Peyer's patch (tissue), 4 donors: Measurements from ENCODE around the gene ELOVL6. TPM values are rescaled to one million over a fixed set of nuclear protein-coding genes. Genes with fewer than 3 reads are reported as not detected.

Source experiments
- DNase-seq, 3 donors: peaks; one replicate each; pipeline ENCODE4 v3.0.0-alpha.2; 2017 to 2019
- H3K27ac ChIP-seq, 4 donors: fragments of 200-600 bp; sonication (generic); one replicate each; pipeline ENCODE4 v1.5.1; 2016 to 2019
- H3K27me3 ChIP-seq, 2 donors: fragments of 200-600 bp; sonication (generic); one replicate each; pipeline ENCODE4 v1.5.1; 2019
- H3K36me3 ChIP-seq, 3 donors: fragments of 200-600 bp; sonication (generic); one replicate each; pipeline ENCODE4 v1.5.1; 2016 to 2019
- H3K4me1 ChIP-seq, 4 donors: fragments of 200-600 bp; sonication (generic); one replicate each; pipeline ENCODE4 v1.5.1; 2016 to 2019
- H3K4me3 ChIP-seq, 4 donors: fragments of 200-600 bp; sonication (generic); 1 replicate in 3 of 4; 2 replicates in 1 of 4; pipeline ENCODE4 v1.5.1; 2016 to 2019; ENCODE audit warnings: mild to moderate bottlenecking in 1 of 4
- H3K9me3 ChIP-seq, 4 donors: fragments of 200-600 bp; sonication (generic); one replicate each; pipeline ENCODE4 v1.5.1; 2016 to 2019; ENCODE audit warnings: mild to moderate bottlenecking in 1 of 4
- POLR2A ChIP-seq, 2 donors: fragments of 450-650 bp; IDR thresholded peaks; one replicate each; pipeline ENCODE4 v1.5.1; 2017; ENCODE audit warnings: antibody characterized with exemption in 2 of 2, mild to moderate bottlenecking in 2 of 2, moderate library complexity in 2 of 2
- total RNA-seq, 4 donors: library from RNA; depleted of rRNA; stranded (reverse); fragments of >200 nt; gene quantifications; one replicate each; pipeline ENCODE4 v1.1.0, GENCODE V29; 2016
- TF ChIP-seq, protein P1 (sequence below), 6 experiments: fragments of 450-650 bp in 4 of 6; fragments of 200-600 bp in 2 of 6; sonication (generic) in 1 of 6; IDR thresholded peaks; one replicate each; pipeline ENCODE4 v1.5.1; 2017 to 2019; ENCODE audit warnings: antibody characterized with exemption in 6 of 6, mild to moderate bottlenecking in 3 of 6, moderate library complexity in 1 of 6

Gene ELOVL6
- total RNA-seq, 4 donors from 2014 or later, result 3.3 to 15.5 (median 12.6) TPM

DNA sequence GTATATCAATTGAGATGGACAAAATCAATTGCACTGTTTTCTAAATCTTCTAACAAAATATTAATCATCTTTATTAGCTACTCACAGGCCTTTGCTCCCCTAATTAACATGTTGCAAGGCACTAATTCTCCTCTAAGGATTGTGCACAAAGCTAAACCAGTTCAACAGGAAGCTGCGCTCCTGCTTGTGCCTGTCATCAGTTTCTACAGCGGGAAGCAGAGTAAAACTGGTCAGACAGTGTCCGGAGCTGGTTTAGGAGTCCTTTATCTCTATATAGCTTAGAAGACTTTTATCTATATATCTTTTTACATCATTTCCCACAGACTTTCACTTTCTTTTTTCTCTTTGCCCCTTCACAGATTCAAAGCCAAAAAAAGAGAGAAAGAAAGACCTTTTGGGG is 79.1 kb downstream of the ELOVL6 start:
- Histone ChIP-seq H3K4me3 (no peak overlapping the region), H3K36me3 (no peaks in the 10 kb centered on the region), H3K27ac (no peak overlapping the region), H3K27me3 (no peaks in the 10 kb centered on the region), H3K4me1 (no peaks in the 10 kb centered on the region), H3K9me3 (no peaks in the 10 kb centered on the region)
- DNase-seq, result peak in 1 of 3 donors; percentile 62
- TF ChIP-seq POLR2A (IDR thresholded peaks at IDR 0.05), result no peak
- TF ChIP-seq, protein P1, sequence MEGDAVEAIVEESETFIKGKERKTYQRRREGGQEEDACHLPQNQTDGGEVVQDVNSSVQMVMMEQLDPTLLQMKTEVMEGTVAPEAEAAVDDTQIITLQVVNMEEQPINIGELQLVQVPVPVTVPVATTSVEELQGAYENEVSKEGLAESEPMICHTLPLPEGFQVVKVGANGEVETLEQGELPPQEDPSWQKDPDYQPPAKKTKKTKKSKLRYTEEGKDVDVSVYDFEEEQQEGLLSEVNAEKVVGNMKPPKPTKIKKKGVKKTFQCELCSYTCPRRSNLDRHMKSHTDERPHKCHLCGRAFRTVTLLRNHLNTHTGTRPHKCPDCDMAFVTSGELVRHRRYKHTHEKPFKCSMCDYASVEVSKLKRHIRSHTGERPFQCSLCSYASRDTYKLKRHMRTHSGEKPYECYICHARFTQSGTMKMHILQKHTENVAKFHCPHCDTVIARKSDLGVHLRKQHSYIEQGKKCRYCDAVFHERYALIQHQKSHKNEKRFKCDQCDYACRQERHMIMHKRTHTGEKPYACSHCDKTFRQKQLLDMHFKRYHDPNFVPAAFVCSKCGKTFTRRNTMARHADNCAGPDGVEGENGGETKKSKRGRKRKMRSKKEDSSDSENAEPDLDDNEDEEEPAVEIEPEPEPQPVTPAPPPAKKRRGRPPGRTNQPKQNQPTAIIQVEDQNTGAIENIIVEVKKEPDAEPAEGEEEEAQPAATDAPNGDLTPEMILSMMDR (IDR thresholded peaks at IDR 0.05), result no peak

DNA sequence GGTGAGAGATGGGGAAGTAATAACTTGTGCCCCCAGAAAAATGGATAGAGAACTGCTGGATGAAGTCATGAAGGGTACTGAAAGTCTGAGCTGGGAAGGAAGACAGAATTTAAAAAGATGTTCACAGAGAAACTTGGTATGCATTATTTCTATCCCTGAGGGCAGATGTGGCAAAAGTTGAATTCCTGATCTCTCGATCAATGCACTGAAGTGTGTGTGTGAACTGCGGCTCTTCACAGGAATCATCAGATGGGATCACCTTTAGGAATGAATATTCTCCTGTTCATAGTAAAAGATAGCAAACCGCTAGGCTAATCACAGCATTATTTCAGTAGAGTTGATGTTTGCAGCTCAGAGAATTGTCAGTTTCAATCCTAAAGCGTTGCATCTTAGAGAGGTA is 86.4 kb downstream of the ELOVL6 start:
- Histone ChIP-seq H3K27me3 (no peaks in the 10 kb centered on the region), H3K27ac (no peak overlapping the region), H3K4me3 (no peak overlapping the region), H3K4me1 (peaks cover 0 to 9% (median 0%) of the 10 kb centered on the region in 4 donors), H3K36me3 (no peaks in the 10 kb centered on the region), H3K9me3 (no peaks in the 10 kb centered on the region)
- no peak for TF ChIP-seq POLR2A (IDR thresholded peaks at IDR 0.05)
- TF ChIP-seq, protein P1 (IDR thresholded peaks at IDR 0.05), result no peak
- DNase-seq, result no peak

DNA sequence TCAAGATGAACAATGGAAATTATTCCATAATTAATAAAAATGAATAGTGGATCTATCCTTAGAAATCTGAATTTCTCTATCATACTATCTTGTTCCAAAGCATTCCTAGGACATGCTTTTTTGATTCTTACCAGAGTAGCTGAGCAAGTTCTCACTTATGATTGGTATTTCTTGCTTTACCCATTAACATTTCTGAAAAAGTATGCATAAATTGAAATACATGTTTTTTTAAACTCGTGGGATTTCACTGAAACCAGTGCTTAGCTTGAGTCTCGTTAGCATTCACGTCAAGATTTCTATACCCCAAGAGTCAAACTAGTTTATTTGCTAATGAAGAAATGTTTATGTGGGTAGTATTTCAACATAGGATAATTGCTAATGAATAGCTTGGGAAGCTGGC is 89.0 kb downstream of the ELOVL6 start:
- Histone ChIP-seq H3K9me3 (no peaks in the 10 kb centered on the region), H3K36me3 (no peaks in the 10 kb centered on the region), H3K27ac (no peak overlapping the region), H3K4me3 (no peak overlapping the region), H3K27me3 (no peaks in the 10 kb centered on the region), H3K4me1 (peaks cover 0 to 13% (median 0%) of the 10 kb centered on the region in 4 donors)
- no peak for DNase-seq
- no peak for TF ChIP-seq POLR2A (IDR thresholded peaks at IDR 0.05)
- TF ChIP-seq, protein P1 (IDR thresholded peaks at IDR 0.05), result no peak

DNA sequence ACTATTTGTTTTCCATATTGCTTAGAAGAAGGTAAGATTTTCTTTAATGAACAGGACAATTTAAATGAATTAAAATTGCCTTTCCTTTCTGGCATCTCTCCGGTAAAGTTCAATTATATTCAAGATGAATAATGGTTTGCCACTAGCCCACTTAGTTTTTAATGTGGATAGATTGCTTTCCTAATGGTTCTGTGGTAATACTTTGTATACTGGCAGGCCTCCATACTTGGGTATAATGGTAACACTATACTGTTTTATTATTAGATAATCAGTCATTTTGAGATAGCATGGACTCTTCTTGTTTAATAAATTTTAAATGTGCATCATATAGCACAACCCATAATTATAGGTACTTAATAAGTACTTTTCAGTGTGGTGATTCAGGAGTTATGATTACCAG is 89.5 kb downstream of the ELOVL6 start:
- DNase-seq, result no peak
- Histone ChIP-seq H3K27me3 (no peaks in the 10 kb centered on the region), H3K4me1 (peaks cover 0 to 13% (median 0%) of the 10 kb centered on the region in 4 donors), H3K4me3 (no peak overlapping the region), H3K9me3 (no peaks in the 10 kb centered on the region), H3K27ac (no peak overlapping the region), H3K36me3 (no peaks in the 10 kb centered on the region)
- TF ChIP-seq, protein P1 (IDR thresholded peaks at IDR 0.05), result no peak
- no peak for TF ChIP-seq POLR2A (IDR thresholded peaks at IDR 0.05)

DNA sequence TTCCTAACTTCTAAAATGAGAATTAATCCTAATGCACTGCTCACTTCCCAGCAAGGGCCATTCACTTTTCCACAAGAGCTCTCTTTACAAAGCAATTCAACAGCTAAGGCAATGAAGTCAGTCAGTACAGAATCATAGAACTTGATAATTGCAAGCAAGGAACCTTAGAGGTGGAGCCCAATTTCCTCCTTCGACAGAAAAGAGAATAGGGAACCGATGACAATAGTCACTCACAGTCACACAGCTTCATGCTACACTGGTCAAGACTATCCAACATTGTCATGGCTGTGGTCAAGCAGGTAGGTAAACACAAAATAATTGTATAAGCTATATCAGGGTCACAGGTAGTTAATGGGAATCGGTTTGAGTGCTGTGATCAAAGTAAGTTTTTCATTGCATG is 90.0 kb downstream of the ELOVL6 start:
- no peaks in the 10 kb centered on the region for H3K27me3 ChIP-seq
- DNase-seq, result no peak
- peaks cover 0 to 13% (median 0%) of the 10 kb centered on the region in 4 donors for H3K4me1 ChIP-seq
- no peaks in the 10 kb centered on the region for H3K9me3 ChIP-seq
- H3K27ac ChIP-seq, result no peak overlapping the region
- no peak for TF ChIP-seq POLR2A (IDR thresholded peaks at IDR 0.05)
- TF ChIP-seq, protein P1 (IDR thresholded peaks at IDR 0.05), result no peak
- H3K4me3 ChIP-seq, result no peak overlapping the region
- no peaks in the 10 kb centered on the region for H3K36me3 ChIP-seq

DNA sequence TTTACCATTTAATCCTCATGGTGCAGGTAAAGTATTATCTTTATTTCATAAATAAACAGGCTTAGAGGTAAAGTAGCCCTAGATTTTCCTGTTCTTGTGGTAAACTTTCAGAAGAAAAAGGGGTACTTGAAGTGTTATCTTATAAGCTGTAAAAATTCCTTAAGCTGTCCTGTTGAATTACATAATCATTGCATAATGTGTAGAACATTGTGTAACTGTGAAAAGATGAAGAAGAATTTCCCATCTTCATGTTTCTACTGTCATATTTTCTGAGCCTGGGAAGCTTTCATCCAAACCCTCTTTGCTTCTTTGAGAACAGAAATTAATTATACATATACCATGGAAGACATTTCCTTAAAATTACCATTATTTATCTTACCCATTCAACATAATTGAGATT is 90.5 kb downstream of the ELOVL6 start:
- H3K27me3 ChIP-seq, result no peaks in the 10 kb centered on the region
- H3K27ac ChIP-seq, result no peak overlapping the region
- H3K36me3 ChIP-seq, result no peaks in the 10 kb centered on the region
- H3K4me3 ChIP-seq, result no peak overlapping the region
- H3K9me3 ChIP-seq, result no peaks in the 10 kb centered on the region
- DNase-seq, result no peak
- TF ChIP-seq POLR2A (IDR thresholded peaks at IDR 0.05), result no peak
- TF ChIP-seq, protein P1 (IDR thresholded peaks at IDR 0.05), result no peak
- peaks cover 0 to 13% (median 0%) of the 10 kb centered on the region in 4 donors for H3K4me1 ChIP-seq
